GF-D8 (cell line): Measurements from ENCODE around the gene PLEKHM1.
"Not testable (repeated sequence)": the region's sequence is repeated elsewhere in the genome, so short reads cannot be mapped to it uniquely, and the experiment has no call there.

Experiments used
- DNase-seq: peaks from one replicate; lab custom pipeline; 2025; lab: John Stamatoyannopoulos, UW

The PLEKHM1 gene

DNA sequence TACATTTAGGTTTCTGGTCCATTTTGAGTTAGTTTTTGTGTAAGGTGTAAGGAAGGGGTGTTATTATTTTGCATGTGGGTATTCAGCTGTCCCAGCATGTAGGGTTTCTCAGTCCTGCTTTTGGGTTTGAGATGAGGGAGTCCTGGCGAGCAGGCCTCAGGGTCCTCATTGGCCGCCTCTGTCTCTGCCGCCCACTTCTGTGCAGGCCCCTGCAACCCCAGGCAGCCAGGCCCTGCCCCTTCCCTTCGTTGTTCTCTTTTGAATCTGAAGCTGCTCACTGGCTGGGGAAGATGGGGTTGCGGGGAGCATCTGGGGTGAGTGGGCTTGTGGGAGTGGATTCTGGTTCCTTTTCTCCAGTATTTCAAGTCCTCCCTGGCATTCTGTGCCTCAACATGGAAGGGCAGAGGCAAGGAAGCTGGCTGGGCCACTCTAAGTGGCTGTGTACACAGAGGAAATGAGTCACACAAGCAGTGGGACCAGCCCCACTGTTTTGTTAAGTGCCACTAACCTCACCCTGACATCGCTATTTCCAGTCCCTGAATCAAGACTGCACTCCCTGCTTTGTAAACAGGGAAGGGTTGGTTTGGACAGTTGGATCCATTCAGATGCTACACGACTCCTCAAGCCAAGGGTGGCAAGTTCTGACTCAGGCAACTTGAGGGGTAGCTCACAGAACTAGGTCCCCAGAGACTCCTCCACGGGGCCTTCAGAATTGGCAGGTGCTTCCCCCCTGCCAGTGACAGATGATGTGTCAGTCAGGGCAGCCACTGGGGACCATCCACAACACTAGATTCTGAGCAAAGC, 28.8 kb downstream of the PLEKHM1 start:
- DNase-seq = not testable (repeated sequence)

DNA sequence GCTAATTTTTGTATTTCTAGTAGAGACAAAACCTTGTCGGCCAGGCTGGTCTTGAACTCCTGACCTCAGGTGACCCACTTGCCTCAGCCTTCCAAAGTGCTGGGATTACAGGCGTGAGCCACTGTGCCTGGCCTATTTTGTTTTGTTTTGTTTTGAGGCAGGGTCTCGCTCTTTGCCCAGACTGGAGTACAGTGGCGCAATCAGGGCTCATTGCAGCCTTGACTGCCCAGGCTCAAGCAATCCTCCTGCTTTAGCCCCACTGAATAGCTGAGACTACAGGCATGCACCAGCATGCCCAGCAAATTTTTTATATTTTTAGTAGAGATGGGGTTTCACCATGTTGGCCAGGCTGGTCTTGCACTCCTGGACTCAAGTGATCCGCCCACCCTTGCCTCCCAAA, 30.1 kb downstream of the PLEKHM1 start:
- not testable (repeated sequence) for DNase-seq

DNA sequence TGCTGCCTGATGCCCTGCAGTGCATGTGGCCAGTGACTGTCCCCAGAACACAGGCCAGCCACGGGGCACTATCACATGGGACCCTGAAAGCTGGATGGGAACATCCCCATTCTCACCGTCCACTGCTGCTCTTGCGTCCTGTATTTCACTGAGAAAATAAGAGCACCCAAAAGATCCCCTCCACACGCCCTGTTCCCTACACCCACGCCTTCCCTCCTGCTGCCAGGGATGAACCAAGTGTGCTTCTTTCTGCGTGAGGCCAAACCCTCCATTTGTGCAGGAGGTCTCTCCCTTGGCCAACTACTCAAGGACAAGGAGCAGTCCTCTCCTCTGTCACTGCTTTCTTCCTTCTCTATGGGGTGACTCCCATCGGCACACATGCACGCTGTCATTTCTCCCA, 36.2 kb downstream of the PLEKHM1 start:
- DNase-seq = not testable (repeated sequence)

DNA sequence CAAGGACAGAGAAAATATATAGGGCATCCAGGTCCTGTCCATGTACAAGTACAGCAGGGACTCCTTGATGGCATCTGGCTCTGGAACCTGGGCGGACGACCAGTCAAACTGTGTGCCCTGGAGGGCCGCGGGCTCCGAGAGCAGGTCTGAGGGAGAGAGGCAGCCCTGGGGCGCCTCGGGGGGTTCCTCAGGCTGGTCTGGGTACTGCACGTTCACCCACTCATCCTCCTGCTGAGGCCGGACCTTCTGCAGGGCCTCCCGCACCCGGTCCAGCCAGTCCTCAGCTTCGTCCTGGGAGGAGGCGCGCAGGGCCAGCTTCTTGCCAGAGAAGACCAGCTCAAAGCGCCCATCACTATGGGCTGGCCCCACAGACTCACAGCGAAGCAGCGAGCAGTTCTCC, 36.8 kb downstream of the PLEKHM1 start:
- DNase-seq = not testable (repeated sequence)

DNA sequence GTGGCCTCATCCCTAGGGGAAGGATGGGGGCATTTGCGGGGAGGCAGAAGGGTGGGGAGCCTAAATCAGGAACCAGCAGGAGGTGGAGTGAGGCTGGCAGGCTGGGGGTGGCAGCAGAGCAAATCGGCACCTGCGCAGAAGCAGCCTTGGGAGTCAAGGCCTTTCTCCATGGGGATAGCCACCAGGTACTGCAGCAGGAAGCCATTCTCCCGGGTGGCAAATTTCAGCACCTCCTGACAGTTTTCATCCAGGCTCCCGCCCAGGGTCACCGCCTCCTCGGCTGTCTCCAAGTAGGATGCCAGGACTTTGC, 37.3 kb downstream of the PLEKHM1 start:
- not testable (repeated sequence) for DNase-seq

DNA sequence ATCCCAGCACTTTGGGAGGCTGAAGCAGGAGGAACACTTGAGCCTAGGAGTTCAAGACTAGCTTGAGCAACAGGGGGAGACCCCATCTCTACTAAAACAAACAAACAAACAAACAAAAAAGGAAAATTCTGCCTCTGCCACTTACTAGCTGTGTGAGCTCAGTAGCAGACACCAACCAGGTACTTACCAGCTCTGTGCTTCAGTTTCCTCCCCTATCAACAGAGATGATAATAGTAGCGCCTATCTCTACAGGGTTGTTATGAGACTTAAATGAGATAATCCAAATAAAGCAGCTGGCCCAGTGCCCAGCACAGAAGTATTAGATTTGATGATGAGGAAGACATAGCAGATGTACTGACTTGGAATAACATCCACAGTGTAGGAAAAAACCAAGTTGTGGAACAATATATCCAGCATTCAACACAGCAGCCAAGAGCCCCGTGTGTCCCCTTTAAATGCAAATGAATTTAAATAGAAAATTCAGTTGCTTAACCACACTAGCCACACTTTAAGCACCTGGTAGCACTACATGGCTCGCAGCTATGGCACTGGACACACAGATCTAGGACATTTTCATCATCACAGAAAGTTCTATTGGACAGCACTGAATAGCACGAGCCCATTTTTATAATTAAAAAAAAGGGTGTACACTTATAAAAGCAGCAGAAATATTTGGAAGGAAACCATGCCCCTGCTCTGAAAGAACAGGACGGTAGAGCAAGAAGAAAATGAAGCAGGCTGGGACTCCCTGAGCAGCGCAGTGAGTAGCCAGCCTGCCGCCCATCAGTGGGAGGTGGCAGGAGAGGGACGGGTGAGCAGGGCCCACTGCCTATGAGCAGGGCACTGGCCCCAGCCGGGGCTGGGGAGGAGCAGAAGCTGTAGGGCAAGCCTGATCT, 37.9 kb downstream of the PLEKHM1 start:
- not testable (repeated sequence) for DNase-seq

DNA sequence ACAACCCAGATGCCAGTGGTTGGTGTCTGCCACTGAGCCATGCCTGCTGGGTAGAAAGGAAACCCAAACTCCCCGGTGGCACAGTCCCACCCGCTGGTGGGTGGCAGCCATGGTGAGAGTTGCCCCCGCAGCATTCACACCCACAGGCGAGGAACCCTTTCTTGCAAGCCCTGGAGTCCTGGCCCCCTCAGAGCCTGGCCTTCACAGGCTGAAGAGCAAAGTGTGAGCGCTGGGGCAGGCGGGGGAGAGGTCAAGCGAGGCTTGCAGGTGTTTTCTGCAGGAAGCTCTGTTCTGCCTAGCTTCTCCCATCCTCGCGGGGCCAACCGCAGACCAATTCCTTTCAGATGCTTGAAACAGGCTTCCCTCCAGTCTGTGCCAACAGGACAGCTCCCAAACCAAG, 38.9 kb downstream of the PLEKHM1 start:
- peak; percentile 47 for DNase-seq

DNA sequence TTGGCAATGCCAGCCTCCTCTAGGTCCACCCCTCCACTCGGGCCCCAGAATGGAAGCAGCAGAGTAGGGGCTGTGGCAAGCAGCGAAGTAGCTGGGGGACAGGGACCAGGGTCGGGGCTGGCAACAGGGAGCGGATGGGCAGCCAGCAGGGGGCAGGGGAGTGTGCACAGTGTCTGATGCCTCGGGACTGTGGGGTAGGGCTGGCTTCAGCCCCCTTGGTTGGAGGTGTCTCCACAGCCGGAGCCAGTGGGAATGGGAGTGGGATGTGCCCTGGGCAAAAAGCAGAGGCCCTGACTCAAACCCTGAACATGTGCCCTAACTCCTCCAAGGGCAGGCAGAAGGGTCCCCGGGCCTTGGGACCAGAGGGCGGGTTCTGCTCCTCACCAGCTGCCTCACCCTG, 39.4 kb downstream of the PLEKHM1 start:
- peak; percentile 1 for DNase-seq

DNA sequence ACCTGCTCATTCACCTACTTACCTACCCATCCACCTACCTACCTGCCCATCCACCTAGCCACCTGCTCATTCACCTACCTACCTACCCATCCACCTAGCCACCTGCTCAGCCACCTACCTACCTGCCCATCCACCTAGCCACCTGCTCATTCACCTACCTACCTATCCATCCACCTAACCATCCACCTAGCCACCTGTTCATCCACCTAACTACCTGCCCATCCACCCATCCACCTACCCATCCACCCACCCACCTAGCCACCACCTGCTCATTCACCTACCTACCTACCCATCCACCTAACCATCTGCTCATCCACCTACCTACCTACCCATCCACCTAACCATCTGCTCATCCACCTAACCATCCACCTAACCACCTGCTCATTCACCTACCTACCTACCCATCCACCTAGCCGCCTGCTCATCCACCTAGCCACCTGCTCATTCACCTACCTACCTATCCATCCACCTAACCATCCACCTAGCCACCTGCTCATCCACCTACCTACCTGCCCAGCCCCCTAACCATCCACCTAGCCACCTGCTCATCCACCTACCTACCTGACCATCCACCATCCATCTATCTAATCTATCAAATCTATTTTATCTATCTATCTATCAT, 40.7 kb downstream of the PLEKHM1 start:
- DNase-seq = not testable (repeated sequence)

DNA sequence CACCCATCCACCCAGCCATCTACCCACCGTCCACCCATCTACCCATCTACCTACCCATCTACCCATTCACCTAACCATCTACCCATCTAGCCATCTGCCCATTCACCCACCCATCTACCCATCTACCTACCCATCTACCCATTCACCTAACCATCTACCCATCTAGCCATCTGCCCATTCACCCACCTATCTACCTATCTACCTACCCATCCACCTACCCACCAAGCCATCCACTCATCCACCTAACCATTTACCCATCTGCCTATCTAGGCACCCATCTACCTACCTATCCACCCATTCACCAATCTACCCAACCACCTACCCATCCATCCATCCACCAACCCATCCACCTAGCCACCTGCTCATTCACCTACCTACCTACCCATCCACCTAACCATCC, 41.3 kb downstream of the PLEKHM1 start:
- not testable (repeated sequence) for DNase-seq

DNA sequence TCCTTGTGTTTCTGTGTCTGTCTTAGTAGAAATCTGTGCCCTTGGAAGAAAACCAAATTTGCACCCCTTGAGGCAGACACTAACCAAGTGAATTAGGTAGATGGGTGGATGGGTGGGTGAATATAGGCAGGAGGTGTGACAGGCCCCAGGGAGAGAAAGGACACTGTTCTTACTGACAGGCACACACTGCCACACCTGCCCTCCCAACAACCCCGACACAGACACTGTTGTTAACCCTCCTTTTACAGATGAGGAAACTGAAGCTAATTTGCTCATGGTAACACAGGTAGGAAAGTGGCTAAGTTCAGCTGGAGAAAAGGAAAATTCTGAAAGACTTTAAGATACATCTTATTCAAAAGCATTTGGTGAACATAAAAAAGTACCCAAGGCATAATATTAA, 42.0 kb downstream of the PLEKHM1 start:
- DNase-seq = not testable (repeated sequence)

DNA sequence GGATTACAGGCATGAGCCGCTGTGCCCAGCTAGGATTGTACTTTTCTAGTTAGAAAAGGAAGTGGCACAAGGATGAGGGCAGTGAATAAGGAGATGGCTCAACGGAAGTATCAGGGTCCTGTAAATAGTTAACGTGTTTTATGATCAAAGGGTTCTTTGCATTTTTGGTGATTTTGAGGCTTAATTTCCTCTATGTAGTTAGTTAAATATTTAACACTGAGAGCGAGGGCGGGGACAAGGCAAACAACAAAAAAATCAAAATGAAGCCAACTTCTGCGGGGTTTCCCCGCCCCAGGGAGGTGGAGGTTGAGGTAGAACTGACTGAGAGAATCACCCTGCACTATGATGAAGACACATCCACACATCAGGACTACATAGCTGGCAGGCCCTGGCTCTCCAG, 42.5 kb downstream of the PLEKHM1 start:
- not testable (repeated sequence) for DNase-seq

DNA sequence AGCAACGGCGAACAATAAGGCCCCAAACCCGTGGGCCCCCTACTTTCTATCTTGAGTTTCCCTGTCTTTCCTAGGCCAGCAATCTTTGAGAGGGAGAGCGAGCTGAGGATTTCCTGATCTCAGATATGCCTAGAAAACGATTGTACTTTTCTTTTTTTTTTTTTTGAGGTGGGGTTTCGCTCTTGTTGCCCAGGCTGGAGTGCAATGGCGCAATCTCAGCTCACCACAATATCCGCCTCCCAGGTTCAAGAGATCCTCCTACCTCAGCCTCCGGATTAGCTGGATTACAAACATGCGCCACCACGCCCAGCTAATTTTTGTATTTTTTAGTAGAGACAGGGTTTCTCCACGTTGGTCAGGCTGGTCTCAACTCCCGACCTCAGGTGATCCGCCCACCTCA, 42.9 kb downstream of the PLEKHM1 start:
- DNase-seq = peak; percentile 55

DNA sequence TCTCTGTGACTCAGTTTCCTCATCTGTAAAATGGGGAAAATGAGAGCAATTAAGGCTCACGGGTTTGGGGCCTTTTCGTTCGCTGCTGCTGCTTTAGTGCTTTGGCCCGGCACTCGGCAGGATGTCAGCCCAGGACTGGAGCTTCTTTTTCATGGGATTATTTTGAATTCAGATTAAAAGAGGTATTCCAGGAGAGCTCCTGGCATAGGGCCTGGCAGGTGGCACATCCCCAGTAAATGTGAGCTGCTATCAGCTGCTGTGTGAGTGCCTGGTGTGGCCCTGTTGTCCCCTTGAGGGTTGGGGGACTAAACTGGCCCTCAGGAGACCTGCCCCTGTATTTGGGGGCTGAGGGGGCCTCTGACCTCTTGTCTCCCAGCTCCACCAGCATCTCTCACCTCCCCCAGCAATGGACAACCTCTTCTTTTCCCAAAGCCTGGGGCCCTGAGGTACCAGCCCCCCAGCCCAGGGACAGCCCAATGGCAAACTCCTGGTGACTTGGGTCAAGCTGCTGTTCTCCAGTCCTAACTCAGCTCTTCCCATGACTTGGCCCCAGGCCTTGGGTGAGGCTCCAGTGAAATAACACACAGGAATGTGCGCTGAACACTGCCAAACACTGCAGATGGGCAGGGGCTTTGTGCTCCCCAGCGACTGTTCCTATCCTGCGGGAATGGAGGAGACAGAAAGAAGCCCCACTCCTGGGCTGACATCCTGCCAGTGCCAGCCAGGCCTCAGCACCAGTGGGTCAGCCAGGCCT, 43.5 kb downstream of the PLEKHM1 start:
- DNase-seq = not testable (repeated sequence)

DNA sequence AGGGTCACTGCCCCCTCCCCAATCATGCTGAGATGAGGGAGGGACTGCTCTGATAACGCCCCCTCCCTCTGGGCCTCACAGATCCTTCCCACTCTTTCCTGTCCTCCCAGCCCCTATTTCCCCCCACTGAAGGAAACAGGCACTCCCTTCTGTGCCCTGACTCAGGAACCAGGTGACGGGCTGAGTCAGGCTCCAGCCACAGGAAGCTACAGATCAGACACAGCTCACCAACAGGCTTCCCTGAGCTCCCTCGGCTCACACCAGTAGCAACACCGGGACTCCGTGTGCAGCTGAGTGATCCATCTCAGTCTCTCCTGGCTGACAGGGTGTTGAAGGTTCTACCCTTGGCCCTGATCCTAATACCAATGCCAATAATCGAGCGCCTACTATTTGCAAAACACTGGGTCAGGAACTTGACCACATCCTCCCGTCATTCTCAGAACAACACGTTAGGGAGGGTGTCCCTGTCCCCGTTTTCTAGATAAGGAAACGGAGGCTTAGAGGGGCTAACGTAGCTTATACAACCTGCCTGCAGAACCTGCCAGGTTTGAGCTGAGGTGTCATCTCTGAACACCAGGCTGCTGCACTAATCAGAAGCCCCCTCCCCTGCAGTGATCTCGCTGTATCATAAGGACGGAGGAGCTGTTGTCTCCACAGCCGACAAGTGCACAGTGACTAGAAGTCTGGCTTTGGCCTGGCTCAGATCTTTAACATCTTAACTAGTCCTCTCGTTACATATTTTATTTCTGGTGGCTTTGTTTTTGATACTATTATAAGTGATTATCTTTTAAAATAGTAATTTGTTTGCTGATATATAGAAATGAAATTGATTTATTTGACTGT, 44.4 kb downstream of the PLEKHM1 start:
- peak; percentile 24 for DNase-seq

DNA sequence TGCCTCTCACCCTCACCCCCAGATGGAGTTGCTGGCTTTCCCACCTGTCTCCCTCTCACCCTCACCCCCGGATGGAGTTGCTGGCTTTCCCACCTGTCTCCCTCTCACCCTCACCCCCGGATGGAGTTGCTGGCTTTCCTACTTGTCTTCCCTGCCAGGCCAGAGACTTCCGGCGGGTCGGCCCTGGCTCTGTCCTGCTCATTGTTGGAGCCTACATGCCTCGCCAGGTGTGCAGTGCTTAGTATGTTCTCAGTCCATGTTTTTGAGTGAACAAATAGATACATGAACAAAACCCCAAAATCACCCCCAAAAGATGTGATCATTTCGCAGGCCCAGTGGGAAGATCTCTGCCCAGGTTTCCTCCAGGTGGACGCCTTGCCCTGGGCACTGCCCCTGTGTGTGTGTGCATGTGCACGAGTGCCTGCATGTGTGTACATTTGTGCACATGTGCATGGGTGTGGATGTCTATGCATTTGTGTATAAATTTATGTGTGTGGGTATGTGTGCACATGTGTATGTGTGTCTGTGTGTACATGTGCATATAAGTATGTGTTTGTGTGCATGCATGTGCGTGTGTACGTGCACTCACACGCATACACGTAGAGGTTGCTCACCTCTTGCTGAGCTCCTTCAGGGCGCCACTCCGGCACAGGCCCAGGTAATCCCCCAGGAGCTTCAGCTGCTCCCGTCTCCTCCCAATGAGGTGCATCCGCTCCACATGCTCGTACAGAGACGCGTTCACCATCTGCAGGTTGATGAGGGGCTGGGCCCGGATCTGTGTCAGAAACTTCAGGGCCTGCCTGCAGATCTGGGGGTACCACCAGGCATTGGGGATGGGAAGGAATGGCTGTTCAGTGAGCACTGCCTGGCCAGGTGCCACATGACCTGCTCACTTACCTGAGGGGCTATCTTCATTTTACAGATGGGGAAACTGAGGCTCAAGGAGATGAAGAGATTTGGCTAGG, 45.4 kb downstream of the PLEKHM1 start:
- not testable (repeated sequence) for DNase-seq

DNA sequence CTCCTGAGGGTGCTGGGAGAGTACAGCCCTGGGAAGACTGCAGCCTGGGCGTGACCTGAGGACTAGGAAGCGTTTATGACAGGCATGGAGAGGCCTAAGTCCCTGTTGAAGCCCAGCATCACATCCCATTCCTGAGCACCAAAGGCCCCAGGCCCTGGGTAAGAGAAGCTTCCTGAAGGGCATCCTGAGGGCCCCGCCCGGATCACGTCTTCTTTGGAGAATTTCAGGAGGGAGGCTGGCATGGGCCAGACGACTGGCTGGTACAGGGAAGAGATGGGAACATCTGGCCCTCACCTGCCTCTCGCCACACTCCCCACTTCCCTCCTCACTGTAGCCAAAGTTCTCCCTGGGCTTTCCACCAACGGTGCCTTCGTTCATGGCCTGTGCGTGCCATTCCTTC, 46.2 kb downstream of the PLEKHM1 start:
- not testable (repeated sequence) for DNase-seq

DNA sequence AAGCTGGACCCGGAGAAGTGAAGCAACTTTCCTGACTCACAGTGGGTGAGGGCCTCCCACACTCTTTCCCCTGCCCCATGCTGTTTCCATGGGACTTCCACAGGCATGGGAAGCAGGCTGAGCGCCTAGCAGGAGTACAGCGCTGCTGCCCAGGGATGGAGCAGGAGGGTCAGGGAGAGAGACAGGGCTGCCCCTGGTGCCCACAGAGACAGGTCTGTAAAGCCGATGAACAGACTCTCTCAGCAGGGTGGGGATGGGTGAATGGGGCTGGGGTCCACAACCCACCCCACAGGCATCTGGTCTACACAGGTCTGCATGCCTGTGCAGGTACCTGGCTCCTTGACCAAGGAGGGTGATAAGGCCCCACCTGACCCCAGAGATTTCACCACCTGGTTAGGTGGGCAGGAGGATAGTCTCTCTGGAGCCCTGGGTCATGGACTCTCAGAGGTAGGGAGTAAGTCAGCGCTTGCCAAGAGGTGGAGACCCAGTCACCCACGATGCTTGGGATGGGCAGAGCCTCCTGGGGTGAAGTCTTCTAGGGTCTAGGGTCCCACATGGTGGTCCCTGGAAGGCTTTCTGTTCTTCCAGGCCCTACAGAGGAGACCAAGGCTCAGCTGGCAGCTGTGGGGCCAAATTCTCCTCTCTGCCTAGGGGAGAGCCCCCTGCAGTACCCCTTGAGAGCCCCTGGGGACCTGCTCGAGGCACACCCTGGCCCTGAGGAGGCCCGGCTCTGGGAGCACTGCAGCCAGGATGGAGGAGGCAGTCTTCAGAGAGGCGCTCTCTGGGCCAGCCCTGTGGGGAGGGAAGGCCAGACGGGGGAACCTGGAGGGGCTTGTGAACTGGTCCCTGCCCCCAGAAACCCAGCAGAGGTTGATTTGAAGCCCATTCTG, 46.9 kb downstream of the PLEKHM1 start:
- DNase-seq = not testable (repeated sequence)
